K562 (cell line): ENCODE measurements around the gene AMH. TPM values are rescaled to one million over a fixed set of nuclear protein-coding genes. Genes with fewer than 3 reads are reported as not detected.

Experiments used
- CTBP1 ChIP-seq: fragments of 450-650 bp; IDR thresholded peaks from 2 replicates; pipeline ENCODE4 v1.6.1; 2016; ENCODE audit warnings: borderline replicate concordance
- EP400 ChIP-seq: fragments of 450-650 bp; IDR thresholded peaks from 2 replicates; pipeline ENCODE4 v1.6.1; 2017; ENCODE audit warnings: antibody characterized with exemption, mild to moderate bottlenecking, moderate library complexity
- KAT8 ChIP-seq: fragments of 450-650 bp; IDR thresholded peaks from 2 replicates; pipeline ENCODE4 v1.6.1; 2016; ENCODE audit warnings: low read depth, mild to moderate bottlenecking
- KLF6 ChIP-seq: fragments of 250-450 bp; sonication (Bioruptor Pico); IDR thresholded peaks from 2 replicates; pipeline ENCODE4 v1.4.0; 2020; ENCODE audit warnings: mild to moderate bottlenecking, moderate library complexity, borderline replicate concordance
- L3MBTL2 ChIP-seq: fragments of 450-650 bp; IDR thresholded peaks from 2 replicates; pipeline ENCODE4 v1.6.1; 2016; ENCODE audit warnings: mild to moderate bottlenecking, moderate library complexity
- PHF8 ChIP-seq: fragments of 200-600 bp; sonication (generic); IDR thresholded peaks from 2 replicates; pipeline ENCODE4 v1.6.1; 2012; ENCODE audit warnings: mixed run types, mild to moderate bottlenecking, inconsistent platforms, low read length, moderate library complexity, borderline replicate concordance
- SMARCE1 ChIP-seq: fragments of 450-650 bp; IDR thresholded peaks from 2 replicates; pipeline ENCODE4 v1.7.1; 2016; ENCODE audit warnings: mild to moderate bottlenecking
- SP1 ChIP-seq: sonication (generic); formaldehyde crosslinking; IDR thresholded peaks from 2 replicates; pipeline ENCODE4 v1.8.1; 2022; ENCODE audit warnings: mild to moderate bottlenecking, missing genetic modification reagents
- ZBTB1 ChIP-seq: sonication (generic); formaldehyde crosslinking; IDR thresholded peaks from 2 replicates; pipeline ENCODE4 v1.8.1; 2023; ENCODE audit warnings: missing genetic modification reagents, low read depth, mild to moderate bottlenecking, borderline replicate concordance
- ZNF263 ChIP-seq: sonication (generic); formaldehyde crosslinking; IDR thresholded peaks from 2 replicates; pipeline ENCODE4 v1.8.0; 2022; ENCODE audit warnings: mild to moderate bottlenecking, missing genetic modification reagents, borderline replicate concordance
- ZNF311 ChIP-seq: fragments of 250-450 bp; sonication (Bioruptor Pico); IDR thresholded peaks from 2 replicates; pipeline ENCODE4 v1.4.0; 2020; ENCODE audit warnings: mild to moderate bottlenecking, moderate library complexity
- polyA plus RNA-seq, 8 experiments: library from polyadenylated mRNA; depleted of rRNA in 4 of 8; stranded (reverse) in 5 of 8; unstranded in 3 of 8; fragments of >200 nt; fragmentation: Nextera tagmentation in 2 of 8; fragmentation: Illumina TruSeq in 1 of 8; extraction: Ambion mirVana in 2 of 8; extraction: Trizol in 1 of 8; gene quantifications; 2 replicates each; pipeline versions ENCODE4 v1.2.1 to v1.2.3, GENCODE V29; 2011 to 2014; ENCODE audit warnings: inconsistent platforms in 1 of 8, missing spikeins in 1 of 8
- total RNA-seq, 7 experiments: library from RNA; depleted of rRNA in 6 of 7; stranded (reverse); fragments of >200 nt in 6 of 7; fragmentation: Illumina TruSeq in 2 of 7; extraction: Trizol in 2 of 7; gene quantifications; 2 replicates each; pipeline versions ENCODE4 v1.2.1 to v1.2.3, GENCODE V29; 2011 to 2021; ENCODE audit warnings: low replicate concordance in 1 of 7
- TF ChIP-seq, protein P1 (sequence below), 3 experiments: fragments of 200-800 bp in 1 of 3; fragments of 250-450 bp in 1 of 3; fragments of 450-650 bp in 1 of 3; sonication (Bioruptor Pico) in 1 of 3; sonication (Bioruptor generic) in 1 of 3; formaldehyde crosslinking in 1 of 3; IDR thresholded peaks; 2 replicates each; pipeline versions ENCODE4 v1.6.1 to v1.8.0; 2016 to 2022; ENCODE audit warnings: mild to moderate bottlenecking in 2 of 3, missing genetic modification characterization in 2 of 3, missing compliant biosample characterization in 1 of 3, moderate library complexity in 1 of 3
- TF ChIP-seq, protein P2 (sequence below), 2 experiments: IDR thresholded peaks; 2 replicates each; pipeline ENCODE4 v1.6.1; 2011; ENCODE audit warnings: borderline replicate concordance in 1 of 2, control low read depth in 1 of 2, low read depth in 1 of 2, low read length in 1 of 2, mild to moderate bottlenecking in 1 of 2, mixed read lengths in 1 of 2, moderate library complexity in 1 of 2; ENCODE audit not compliant: insufficient read depth in 1 of 2, insufficient read length in 1 of 2, poor library complexity in 1 of 2, severe bottlenecking in 1 of 2; ENCODE audit errors: extremely low read depth in 1 of 2
- TF ChIP-seq, protein P3 (sequence below): fragments of 250-450 bp; sonication (Bioruptor Pico); IDR thresholded peaks from 2 replicates; pipeline ENCODE4 v1.8.0; 2022; ENCODE audit warnings: inconsistent platforms
- TF ChIP-seq, protein P4 (sequence below): fragments of 250-450 bp; sonication (Bioruptor Pico); IDR thresholded peaks from 2 replicates; pipeline ENCODE4 v1.5.0; 2020; ENCODE audit warnings: mild to moderate bottlenecking

Gene AMH
- total and polyA plus RNA-seq, 9 of the 15 experiments (the other 6 are each of a cell fraction or from before 2014, with no cell fraction given): 0.29 to 27.4 (median 2.6) TPM; not detected in 2

DNA sequence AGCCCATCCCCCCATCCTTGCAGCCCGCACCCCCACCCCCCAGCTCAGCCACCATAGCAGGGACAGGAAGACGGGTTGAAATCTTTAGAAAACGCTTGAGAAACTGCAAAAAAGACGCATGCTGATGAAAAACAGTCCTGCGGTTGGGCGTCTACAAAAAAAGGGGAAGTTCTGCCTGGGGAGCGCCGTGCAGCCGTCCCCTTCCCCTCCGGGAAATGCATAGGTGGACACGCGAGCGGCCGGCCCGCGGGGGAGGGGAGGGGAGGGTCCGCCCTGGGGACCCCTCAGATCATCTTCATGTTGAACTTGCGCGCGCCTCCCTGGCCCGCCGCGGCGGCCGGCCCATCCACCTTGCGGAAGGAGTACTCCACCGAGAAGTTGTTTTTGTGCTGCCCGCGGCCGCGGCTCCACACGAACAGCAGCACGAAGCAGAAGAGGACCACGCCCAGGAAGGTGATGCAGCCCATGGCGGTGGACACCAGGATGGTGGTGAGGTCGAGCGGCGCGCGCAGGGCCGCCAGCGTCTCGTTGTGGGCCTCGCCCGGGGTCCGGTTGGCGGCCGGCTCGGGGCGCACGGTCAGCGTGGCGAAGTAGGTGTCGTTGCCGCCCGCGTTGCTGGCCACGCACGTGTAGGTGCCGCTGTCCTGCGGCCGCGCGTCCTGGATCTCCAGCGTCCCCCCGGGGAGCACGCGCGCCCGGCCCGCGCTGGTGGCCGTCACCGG lies 40.8 kb downstream of the AMH start (continued):
- TF ChIP-seq, protein P1, sequence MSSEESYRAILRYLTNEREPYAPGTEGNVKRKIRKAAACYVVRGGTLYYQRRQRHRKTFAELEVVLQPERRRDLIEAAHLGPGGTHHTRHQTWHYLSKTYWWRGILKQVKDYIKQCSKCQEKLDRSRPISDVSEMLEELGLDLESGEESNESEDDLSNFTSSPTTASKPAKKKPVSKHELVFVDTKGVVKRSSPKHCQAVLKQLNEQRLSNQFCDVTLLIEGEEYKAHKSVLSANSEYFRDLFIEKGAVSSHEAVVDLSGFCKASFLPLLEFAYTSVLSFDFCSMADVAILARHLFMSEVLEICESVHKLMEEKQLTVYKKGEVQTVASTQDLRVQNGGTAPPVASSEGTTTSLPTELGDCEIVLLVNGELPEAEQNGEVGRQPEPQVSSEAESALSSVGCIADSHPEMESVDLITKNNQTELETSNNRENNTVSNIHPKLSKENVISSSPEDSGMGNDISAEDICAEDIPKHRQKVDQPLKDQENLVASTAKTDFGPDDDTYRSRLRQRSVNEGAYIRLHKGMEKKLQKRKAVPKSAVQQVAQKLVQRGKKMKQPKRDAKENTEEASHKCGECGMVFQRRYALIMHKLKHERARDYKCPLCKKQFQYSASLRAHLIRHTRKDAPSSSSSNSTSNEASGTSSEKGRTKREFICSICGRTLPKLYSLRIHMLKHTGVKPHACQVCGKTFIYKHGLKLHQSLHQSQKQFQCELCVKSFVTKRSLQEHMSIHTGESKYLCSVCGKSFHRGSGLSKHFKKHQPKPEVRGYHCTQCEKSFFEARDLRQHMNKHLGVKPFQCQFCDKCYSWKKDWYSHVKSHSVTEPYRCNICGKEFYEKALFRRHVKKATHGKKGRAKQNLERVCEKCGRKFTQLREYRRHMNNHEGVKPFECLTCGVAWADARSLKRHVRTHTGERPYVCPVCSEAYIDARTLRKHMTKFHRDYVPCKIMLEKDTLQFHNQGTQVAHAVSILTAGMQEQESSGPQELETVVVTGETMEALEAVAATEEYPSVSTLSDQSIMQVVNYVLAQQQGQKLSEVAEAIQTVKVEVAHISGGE (CRISPR knock-in tag; IDR thresholded peaks at IDR 0.05): peak in 1 of 3 experiments; percentile 92; a peak in 2 of 6 replicates
- TF ChIP-seq, protein P2, sequence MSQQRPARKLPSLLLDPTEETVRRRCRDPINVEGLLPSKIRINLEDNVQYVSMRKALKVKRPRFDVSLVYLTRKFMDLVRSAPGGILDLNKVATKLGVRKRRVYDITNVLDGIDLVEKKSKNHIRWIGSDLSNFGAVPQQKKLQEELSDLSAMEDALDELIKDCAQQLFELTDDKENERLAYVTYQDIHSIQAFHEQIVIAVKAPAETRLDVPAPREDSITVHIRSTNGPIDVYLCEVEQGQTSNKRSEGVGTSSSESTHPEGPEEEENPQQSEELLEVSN (IDR thresholded peaks at IDR 0.05; ENCODE audit: borderline replicate concordance in 1 of 2, extremely low read depth in 1 of 2, insufficient read depth in 1 of 2, insufficient read length in 1 of 2, low read depth in 1 of 2, low read length in 1 of 2, poor library complexity in 1 of 2, severe bottlenecking in 1 of 2): peak; percentile 57 to 74
- TF ChIP-seq L3MBTL2 (peak; percentile 96), ZNF311 (no peak), EP400 (peak; percentile 52), KLF6 (CRISPR knock-in tag) (peak; percentile 26; the same call in 1 of the 2 replicates), ZNF263 (peak; percentile 49), PHF8 (peak; percentile 61; the same call in 1 of the 2 replicates), SMARCE1 (peak; percentile 67; the same call in 1 of the 2 replicates), CTBP1 (peak; percentile 50; the same call in 1 of the 2 replicates), SP1 (CRISPR knock-in tag) (no peak), ZBTB1 (CRISPR knock-in tag) (no peak), KAT8 (no peak)
- TF ChIP-seq, protein P3, sequence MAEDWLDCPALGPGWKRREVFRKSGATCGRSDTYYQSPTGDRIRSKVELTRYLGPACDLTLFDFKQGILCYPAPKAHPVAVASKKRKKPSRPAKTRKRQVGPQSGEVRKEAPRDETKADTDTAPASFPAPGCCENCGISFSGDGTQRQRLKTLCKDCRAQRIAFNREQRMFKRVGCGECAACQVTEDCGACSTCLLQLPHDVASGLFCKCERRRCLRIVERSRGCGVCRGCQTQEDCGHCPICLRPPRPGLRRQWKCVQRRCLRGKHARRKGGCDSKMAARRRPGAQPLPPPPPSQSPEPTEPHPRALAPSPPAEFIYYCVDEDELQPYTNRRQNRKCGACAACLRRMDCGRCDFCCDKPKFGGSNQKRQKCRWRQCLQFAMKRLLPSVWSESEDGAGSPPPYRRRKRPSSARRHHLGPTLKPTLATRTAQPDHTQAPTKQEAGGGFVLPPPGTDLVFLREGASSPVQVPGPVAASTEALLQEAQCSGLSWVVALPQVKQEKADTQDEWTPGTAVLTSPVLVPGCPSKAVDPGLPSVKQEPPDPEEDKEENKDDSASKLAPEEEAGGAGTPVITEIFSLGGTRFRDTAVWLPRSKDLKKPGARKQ (CRISPR knock-in tag): peak; percentile 93
- TF ChIP-seq, protein P4, sequence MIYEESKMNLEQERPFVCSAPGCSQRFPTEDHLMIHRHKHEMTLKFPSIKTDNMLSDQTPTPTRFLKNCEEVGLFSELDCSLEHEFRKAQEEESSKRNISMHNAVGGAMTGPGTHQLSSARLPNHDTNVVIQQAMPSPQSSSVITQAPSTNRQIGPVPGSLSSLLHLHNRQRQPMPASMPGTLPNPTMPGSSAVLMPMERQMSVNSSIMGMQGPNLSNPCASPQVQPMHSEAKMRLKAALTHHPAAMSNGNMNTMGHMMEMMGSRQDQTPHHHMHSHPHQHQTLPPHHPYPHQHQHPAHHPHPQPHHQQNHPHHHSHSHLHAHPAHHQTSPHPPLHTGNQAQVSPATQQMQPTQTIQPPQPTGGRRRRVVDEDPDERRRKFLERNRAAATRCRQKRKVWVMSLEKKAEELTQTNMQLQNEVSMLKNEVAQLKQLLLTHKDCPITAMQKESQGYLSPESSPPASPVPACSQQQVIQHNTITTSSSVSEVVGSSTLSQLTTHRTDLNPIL (CRISPR knock-in tag): no peak
